Head of caudate nucleus (tissue), 42 donors: ENCODE measurements around the gene RNH1.

Source experiments
- DNase-seq, 42 donors: peaks; one replicate each; pipeline versions ENCODE4 v3.0.0 to v3.0.0-alpha.2; 2020 to 2021; ENCODE audit warnings: mixed read lengths in 7 of 42
- intact Hi-C: fragments of 100-400 bp; cut with DNase I; formaldehyde crosslinking; loops from one replicate; pipeline ENCODE4 v1.15.0; 2022

RNH1 gene

GRCh38 chr11:503179-503981 lies 3.7 kb downstream of the RNH1 start:
- peak; percentile 69 to 96 (median 88) for DNase-seq
- intact Hi-C loops, result no loop called here

GRCh38 chr11:502288-503178 lies 4.5 kb downstream of the RNH1 start:
- no peak for DNase-seq
- intact Hi-C loops, result no loop called here

GRCh38 chr11:501683-502287 lies 5.3 kb downstream of the RNH1 start:
- intact Hi-C loops, result no loop called here
- DNase-seq, result no peak

- no peak for DNase-seq
- intact Hi-C loops, result no loop called here
These were observed 5.9 kb downstream of the RNH1 start for GRCh38 chr11:501001-501682.

- intact Hi-C loops, result no loop called here
- DNase-seq, result no peak
These were observed 7.6 kb downstream of the RNH1 start for GRCh38 chr11:499201-500076.

- no peak for DNase-seq
- intact Hi-C loops, result no loop called here
These were observed 8.5 kb downstream of the RNH1 start for GRCh38 chr11:498297-499181.

- no peak for DNase-seq
- intact Hi-C loops, result no loop called here
These were observed 9.3 kb downstream of the RNH1 start for GRCh38 chr11:497565-498296.

GRCh38 chr11:496834-497564 lies 10.0 kb downstream of the RNH1 start:
- intact Hi-C loops, result no loop called here

GRCh38 chr11:495537-495931 lies 11.5 kb downstream of the RNH1 start:
- no peak for DNase-seq
- intact Hi-C loops, result no loop called here

More at GRCh38 chr11:496834-497564, 10.0 kb downstream of the RNH1 start:
- no peak for DNase-seq

- intact Hi-C loops, result no loop called here
- DNase-seq, result peak; percentile 36 to 96 (median 86)
These were observed 12.1 kb downstream of the RNH1 start for GRCh38 chr11:494761-495536.

GRCh38 chr11:492427-493226 lies 14.4 kb downstream of the RNH1 start:
- intact Hi-C loops, result no loop called here
- no peak for DNase-seq

- no peak for DNase-seq
- intact Hi-C loops, result no loop called here
These were observed 15.7 kb downstream of the RNH1 start for GRCh38 chr11:491358-491757.

- no peak for DNase-seq
- intact Hi-C loops, result no loop called here
These were observed 16.1 kb downstream of the RNH1 start for GRCh38 chr11:490930-491260.

- intact Hi-C loops, result no loop called here
- DNase-seq, result no peak
These were observed 16.7 kb downstream of the RNH1 start for GRCh38 chr11:490186-490929.
